Uterus (tissue), 2 donors: ENCODE measurements around the gene SGCA.
A peak's percentile ranks its signal among the peaks of the same experiment; 100 is the strongest.

Source experiments
- CTCF ChIP-seq, 4 experiments: fragments of 200-600 bp in 2 of 4; fragments of 450-650 bp in 2 of 4; sonication (generic) in 2 of 4; IDR thresholded peaks; one replicate each; pipeline ENCODE4 v1.5.1; 2016 to 2019; ENCODE audit warnings: antibody characterized with exemption in 4 of 4, mild to moderate bottlenecking in 2 of 4, moderate library complexity in 1 of 4
- POLR2A ChIP-seq, 2 donors: fragments of 450-650 bp; IDR thresholded peaks; one replicate each; pipeline ENCODE4 v1.6.1; 2016; ENCODE audit warnings: antibody characterized with exemption in 2 of 2, mild to moderate bottlenecking in 1 of 2, moderate library complexity in 1 of 2

GRCh38 chr17:50161023-50161910 lies 4.5 kb upstream of the SGCA start:
- peak; percentile 93 to 99 (median 96) for TF ChIP-seq CTCF (IDR thresholded peaks at IDR 0.05)
- TF ChIP-seq POLR2A (IDR thresholded peaks at IDR 0.05): peak; percentile 65 to 74
